ENCODE data around the gene C1orf74. TPM values are rescaled to one million over a fixed set of nuclear protein-coding genes. Genes with fewer than 3 reads are reported as not detected.
"Not testable (repeated sequence)": the region's sequence is repeated elsewhere in the genome, so short reads cannot be mapped to it uniquely, and the experiment has no call there.

Gene C1orf74
- total and polyA plus RNA-seq, 4 donors: 2.0 to 3.6 (median 2.5) TPM

DNA sequence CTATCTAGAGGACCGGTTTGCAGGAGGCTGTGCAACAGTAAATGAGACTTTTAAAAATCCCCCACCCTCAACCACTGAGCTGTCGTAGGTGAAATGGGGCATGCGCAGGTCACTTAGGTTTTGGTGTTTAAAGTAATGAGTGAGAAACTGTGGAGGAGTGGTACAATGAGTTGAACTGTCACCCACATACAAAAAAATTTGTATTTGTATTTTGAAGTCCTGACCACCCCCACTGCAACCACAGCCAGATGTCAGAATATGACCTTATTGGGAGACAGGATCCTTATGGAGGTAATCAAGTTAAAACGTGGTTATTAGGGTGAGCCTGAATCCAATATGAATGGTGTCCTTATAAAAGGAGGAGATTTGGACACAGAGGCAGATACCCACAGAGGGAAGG is 23.1 kb upstream of the C1orf74 start:
- peaks cover 8% of the 10 kb centered on the region for H3K4me1 ChIP-seq (ENCODE audit: control insufficient read depth, insufficient read depth, low read length)
- peaks cover 33% of the 10 kb centered on the region for H3K27me3 ChIP-seq (ENCODE audit: control insufficient read depth, insufficient read depth, low read length)
- WGBS (ENCODE audit: insufficient coverage): 73% methylated on average over 1 of the region's 4 CpGs
- no peak overlapping the region for H3K27ac ChIP-seq (ENCODE audit: low read depth, low read length)
- H3K36me3 ChIP-seq (ENCODE audit: control insufficient read depth, insufficient read depth, low read length): no peaks in the 10 kb centered on the region
- no peak for DNase-seq (ENCODE audit: low read depth in 4 of 6, low spot score in 6 of 6)
- no peak overlapping the region for H3K4me3 ChIP-seq (ENCODE audit: low read depth, low read length)
- no peaks in the 10 kb centered on the region for H3K9me3 ChIP-seq (ENCODE audit: control insufficient read depth, insufficient read depth, low read length)

DNA sequence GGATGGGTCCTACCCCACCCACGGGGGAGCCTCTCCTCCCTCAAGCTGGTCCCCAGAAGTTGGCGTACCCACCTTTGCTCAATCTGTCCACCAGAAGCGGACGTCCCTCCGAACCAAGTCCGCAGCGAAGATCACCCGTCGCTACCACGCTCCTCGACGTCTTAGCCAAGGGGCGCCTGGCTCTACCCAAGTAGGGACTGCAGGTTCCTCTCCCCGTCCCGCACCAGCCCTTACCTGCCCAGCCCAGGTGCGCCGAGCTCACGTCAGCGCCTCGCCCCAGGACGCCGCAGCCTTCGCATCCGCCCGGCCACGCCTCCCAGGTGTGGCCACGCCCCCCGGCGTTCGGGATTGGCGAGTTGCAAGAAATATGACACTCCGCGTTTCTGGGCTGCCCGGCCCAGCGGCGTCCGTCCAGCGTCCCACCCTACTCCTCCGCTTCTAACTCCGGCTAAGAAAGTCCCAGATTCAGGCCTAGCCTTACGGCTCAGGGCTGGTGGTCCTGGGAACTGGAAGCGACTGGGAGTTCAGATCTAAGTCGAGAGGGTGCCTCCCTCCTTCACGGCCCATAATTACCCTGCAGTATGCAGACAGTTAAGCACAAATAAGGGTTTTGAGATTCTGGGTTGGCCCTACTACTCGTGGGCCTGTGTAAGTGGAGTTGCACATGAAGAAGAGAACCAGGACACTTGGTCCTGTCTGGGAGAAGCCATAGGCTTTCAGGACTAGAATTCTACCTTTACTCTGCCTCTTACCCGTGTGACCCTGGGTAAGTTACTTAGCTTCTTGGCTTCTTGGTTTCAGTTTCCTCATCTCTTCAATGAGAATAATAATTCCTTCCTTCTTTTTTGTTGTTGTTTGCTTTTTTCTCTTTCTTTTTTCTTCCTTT is 21.8 kb upstream of the C1orf74 start, which contains the start of gene IRF6:
IRF6 (minus strand) TSS at position 268 of the 886 bp plus-strand sequence. CDS start 4,729 bp downstream, outside the sequence.
- peaks cover 8% of the 10 kb centered on the region for H3K4me1 ChIP-seq (ENCODE audit: control insufficient read depth, insufficient read depth, low read length)
- whole genome bisulfite sequencing (ENCODE audit: insufficient coverage): 3% methylated on average over 38 of the region's 46 CpGs
- peaks cover 35% of the 10 kb centered on the region for H3K27me3 ChIP-seq (ENCODE audit: control insufficient read depth, insufficient read depth, low read length)
- peak within 1 kb of the TSS; percentile 41 for H3K4me3 ChIP-seq (ENCODE audit: low read depth, low read length)
- peak in 2 of 6 donors; percentile 32 to 36 for DNase-seq (ENCODE audit: low read depth in 4 of 6, low spot score in 6 of 6)
- no peaks in the 10 kb centered on the region for H3K9me3 ChIP-seq (ENCODE audit: control insufficient read depth, insufficient read depth, low read length)
- H3K36me3 ChIP-seq (ENCODE audit: control insufficient read depth, insufficient read depth, low read length): no peaks in the 10 kb centered on the region
- peak within 1 kb of the TSS; percentile 50 for H3K27ac ChIP-seq (ENCODE audit: low read depth, low read length)

GRCh38 chr1:209805341-209805781 is 21.0 kb upstream of the C1orf74 start:
- WGBS (ENCODE audit: insufficient coverage): 17% methylated on average over 17 of the region's 19 CpGs
- no peaks in the 10 kb centered on the region for H3K36me3 ChIP-seq (ENCODE audit: control insufficient read depth, insufficient read depth, low read length)
- peaks cover 8% of the 10 kb centered on the region for H3K4me1 ChIP-seq (ENCODE audit: control insufficient read depth, insufficient read depth, low read length)
- H3K27ac ChIP-seq (ENCODE audit: low read depth, low read length): no peak overlapping the region
- no peaks in the 10 kb centered on the region for H3K9me3 ChIP-seq (ENCODE audit: control insufficient read depth, insufficient read depth, low read length)
- DNase-seq (ENCODE audit: low read depth in 4 of 6, low spot score in 6 of 6): no peak
- peak overlapping the region; percentile 41 for H3K4me3 ChIP-seq (ENCODE audit: low read depth, low read length)
- H3K27me3 ChIP-seq (ENCODE audit: control insufficient read depth, insufficient read depth, low read length): peaks cover 35% of the 10 kb centered on the region

- no CpG with 5 or more reads among the region's 1 CpG for WGBS (ENCODE audit: insufficient coverage)
- Histone ChIP-seq H3K27me3 (ENCODE audit: control insufficient read depth, insufficient read depth, low read length) (peaks cover 33% of the 10 kb centered on the region), H3K4me1 (ENCODE audit: control insufficient read depth, insufficient read depth, low read length) (peaks cover 8% of the 10 kb centered on the region), H3K9me3 (ENCODE audit: control insufficient read depth, insufficient read depth, low read length) (no peaks in the 10 kb centered on the region), H3K4me3 (ENCODE audit: low read depth, low read length) (no peak overlapping the region), H3K36me3 (ENCODE audit: control insufficient read depth, insufficient read depth, low read length) (no peaks in the 10 kb centered on the region), H3K27ac (ENCODE audit: low read depth, low read length) (no peak overlapping the region)
- DNase-seq (ENCODE audit: low read depth in 4 of 6, low spot score in 6 of 6): no peak
Measured at GRCh38 chr1:209803568-209803967, 19.2 kb upstream of the C1orf74 start.

- DNase-seq (ENCODE audit: low read depth in 4 of 6, low spot score in 6 of 6): no peak
- no peak overlapping the region for H3K27ac ChIP-seq (ENCODE audit: low read depth, low read length)
- no peaks in the 10 kb centered on the region for H3K36me3 ChIP-seq (ENCODE audit: control insufficient read depth, insufficient read depth, low read length)
- WGBS (ENCODE audit: insufficient coverage): 40% methylated on average over 1 of the region's 4 CpGs
- H3K27me3 ChIP-seq (ENCODE audit: control insufficient read depth, insufficient read depth, low read length): peaks cover 40% of the 10 kb centered on the region
- H3K4me3 ChIP-seq (ENCODE audit: low read depth, low read length): no peak overlapping the region
- no peaks in the 10 kb centered on the region for H3K9me3 ChIP-seq (ENCODE audit: control insufficient read depth, insufficient read depth, low read length)
- peaks cover 8% of the 10 kb centered on the region for H3K4me1 ChIP-seq (ENCODE audit: control insufficient read depth, insufficient read depth, low read length)
Measured at GRCh38 chr1:209802780-209803152, 18.4 kb upstream of the C1orf74 start.

DNA sequence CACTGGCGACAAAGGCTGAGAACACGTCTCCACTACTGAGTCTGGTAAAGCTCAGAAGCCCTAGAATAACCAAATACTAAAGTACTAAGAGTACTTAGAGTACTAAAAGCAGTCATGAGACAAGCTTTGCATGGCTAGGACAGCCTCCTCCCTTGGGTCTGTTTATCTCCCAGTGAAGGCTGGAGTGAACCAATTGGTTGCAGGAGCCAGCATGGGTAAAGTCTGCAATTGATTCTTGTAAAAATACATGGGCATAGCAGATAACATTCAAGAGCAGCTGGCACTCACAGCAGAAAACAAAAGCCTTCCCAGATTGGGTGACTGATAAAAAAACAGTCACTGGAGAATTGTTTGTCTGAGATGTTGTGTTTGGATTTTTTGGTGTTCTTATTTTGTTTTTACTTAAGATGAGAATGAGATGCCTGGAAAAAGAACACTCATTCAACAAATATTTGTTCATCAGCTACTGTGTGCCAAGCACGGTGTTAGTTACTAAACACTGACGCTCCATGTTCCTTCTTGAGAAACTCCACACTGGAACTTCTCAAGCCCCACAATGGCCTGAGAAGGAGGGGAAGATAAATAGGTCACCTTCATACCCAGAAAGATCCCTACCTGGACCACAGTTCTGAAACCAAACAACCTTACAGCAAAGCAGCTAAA is 17.9 kb upstream of the C1orf74 start:
- no CpG with 5 or more reads among the region's 4 CpGs for WGBS (ENCODE audit: insufficient coverage)
- no peak overlapping the region for H3K27ac ChIP-seq (ENCODE audit: low read depth, low read length)
- DNase-seq (ENCODE audit: low read depth in 4 of 6, low spot score in 6 of 6): no peak
- H3K27me3 ChIP-seq (ENCODE audit: control insufficient read depth, insufficient read depth, low read length): peaks cover 44% of the 10 kb centered on the region
- no peaks in the 10 kb centered on the region for H3K9me3 ChIP-seq (ENCODE audit: control insufficient read depth, insufficient read depth, low read length)
- no peak overlapping the region for H3K4me3 ChIP-seq (ENCODE audit: low read depth, low read length)
- peaks cover 8% of the 10 kb centered on the region for H3K4me1 ChIP-seq (ENCODE audit: control insufficient read depth, insufficient read depth, low read length)
- no peaks in the 10 kb centered on the region for H3K36me3 ChIP-seq (ENCODE audit: control insufficient read depth, insufficient read depth, low read length)

DNA sequence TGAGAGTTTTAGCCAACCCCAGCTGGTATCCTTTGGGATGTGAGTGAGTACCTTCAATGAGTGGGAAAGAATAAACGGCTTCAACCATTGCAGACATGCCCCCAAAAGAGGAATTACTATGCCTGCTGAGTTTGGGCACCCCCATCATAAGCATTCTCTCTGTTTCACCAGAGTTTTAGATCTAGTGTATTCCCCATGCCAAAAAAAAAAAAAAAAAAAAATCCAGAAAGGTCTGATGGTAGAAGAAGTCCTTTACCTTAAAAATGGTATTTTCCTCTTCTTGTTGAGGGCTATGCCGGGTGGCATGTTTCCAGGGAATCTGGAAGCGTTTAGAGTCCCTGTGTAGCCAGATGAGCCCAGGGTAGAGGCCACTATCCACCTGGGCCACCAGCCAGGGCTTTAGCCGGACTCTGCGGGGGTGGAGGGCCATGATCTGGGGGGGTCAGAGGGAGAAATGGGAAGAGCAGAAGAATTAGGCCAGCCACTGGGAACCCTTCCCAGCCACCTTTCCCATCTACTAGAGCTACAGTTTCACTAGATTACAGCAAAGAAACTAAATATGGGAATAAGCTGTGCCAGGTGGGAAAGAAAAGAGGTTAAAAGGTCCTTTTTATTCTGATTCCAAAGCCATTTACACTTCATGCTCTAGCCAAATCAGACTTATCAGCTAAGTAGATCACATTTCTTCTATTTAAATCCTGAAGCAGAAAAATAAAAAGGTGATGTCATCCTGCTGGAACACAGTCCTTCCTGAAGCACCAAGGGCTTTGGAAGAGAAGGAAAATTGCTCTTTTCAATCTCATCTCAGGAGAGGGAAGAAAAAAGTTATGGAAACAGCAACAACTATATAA is 16.9 kb upstream of the C1orf74 start:
- H3K9me3 ChIP-seq (ENCODE audit: control insufficient read depth, insufficient read depth, low read length): no peaks in the 10 kb centered on the region
- no peak overlapping the region for H3K27ac ChIP-seq (ENCODE audit: low read depth, low read length)
- peak in 1 of 6 donors; percentile 28 for DNase-seq (ENCODE audit: low read depth in 4 of 6, low spot score in 6 of 6)
- H3K4me3 ChIP-seq (ENCODE audit: low read depth, low read length): no peak overlapping the region
- H3K36me3 ChIP-seq (ENCODE audit: control insufficient read depth, insufficient read depth, low read length): no peaks in the 10 kb centered on the region
- peaks cover 42% of the 10 kb centered on the region for H3K27me3 ChIP-seq (ENCODE audit: control insufficient read depth, insufficient read depth, low read length)
- H3K4me1 ChIP-seq (ENCODE audit: control insufficient read depth, insufficient read depth, low read length): peaks cover 7% of the 10 kb centered on the region
- no CpG with 5 or more reads among the region's 5 CpGs for WGBS (ENCODE audit: insufficient coverage)

GRCh38 chr1:209797978-209798639 is 13.8 kb upstream of the C1orf74 start:
- Histone ChIP-seq H3K4me1 (ENCODE audit: control insufficient read depth, insufficient read depth, low read length) (no peaks in the 10 kb centered on the region), H3K9me3 (ENCODE audit: control insufficient read depth, insufficient read depth, low read length) (no peaks in the 10 kb centered on the region), H3K4me3 (ENCODE audit: low read depth, low read length) (no peak overlapping the region), H3K27me3 (ENCODE audit: control insufficient read depth, insufficient read depth, low read length) (peaks cover 23% of the 10 kb centered on the region), H3K36me3 (ENCODE audit: control insufficient read depth, insufficient read depth, low read length) (no peaks in the 10 kb centered on the region), H3K27ac (ENCODE audit: low read depth, low read length) (no peak overlapping the region)
- DNase-seq (ENCODE audit: low read depth in 4 of 6, low spot score in 6 of 6): no peak
- WGBS (ENCODE audit: insufficient coverage): 68% methylated on average over 5 of the region's 9 CpGs

DNA sequence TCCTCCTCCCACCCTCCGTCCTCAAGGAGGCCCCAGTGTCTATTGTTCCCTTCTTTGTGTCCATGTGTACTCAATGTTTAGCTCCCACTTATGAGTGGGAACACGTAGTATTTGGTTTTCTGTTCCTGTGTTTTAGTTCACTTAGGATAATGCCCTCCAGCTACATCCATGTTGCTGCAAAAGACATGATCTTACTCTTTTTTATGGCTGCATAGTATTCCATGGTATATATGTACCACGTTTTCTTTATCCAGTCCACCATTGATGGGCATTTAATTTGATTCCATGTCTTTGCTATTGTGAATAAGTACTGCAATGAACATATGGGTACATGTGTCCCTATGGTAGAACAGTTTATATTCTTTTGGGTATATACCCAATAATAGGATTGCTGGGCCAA is 9.4 kb upstream of the C1orf74 start:
- H3K27ac ChIP-seq (ENCODE audit: low read depth, low read length); H3K36me3 ChIP-seq (ENCODE audit: control insufficient read depth, insufficient read depth, low read length); DNase-seq (ENCODE audit: low read depth in 4 of 6, low spot score in 6 of 6); H3K9me3 ChIP-seq (ENCODE audit: control insufficient read depth, insufficient read depth, low read length); H3K4me3 ChIP-seq (ENCODE audit: low read depth, low read length); H3K4me1 ChIP-seq (ENCODE audit: control insufficient read depth, insufficient read depth, low read length): not testable (repeated sequence)
- H3K27me3 ChIP-seq (ENCODE audit: control insufficient read depth, insufficient read depth, low read length): peaks cover 53% of the 10 kb centered on the region
- WGBS (ENCODE audit: insufficient coverage): no CpG with 5 or more reads among the region's 3 CpGs
